HG03457 (cell line): ENCODE data around the gene G3BP2.
"Not testable (repeated sequence)": the region's sequence is repeated elsewhere in the genome, so short reads cannot be mapped to it uniquely, and the experiment has no call there.

Experiments
- ATAC-seq: cut with Tn5 transposase; IDR thresholded peaks from one replicate; pipeline ENCODE4 v1.9.1; 2021; ENCODE audit warnings: moderate number of reproducible peaks; ENCODE audit not compliant: unreplicated experiment

Gene G3BP2

DNA sequence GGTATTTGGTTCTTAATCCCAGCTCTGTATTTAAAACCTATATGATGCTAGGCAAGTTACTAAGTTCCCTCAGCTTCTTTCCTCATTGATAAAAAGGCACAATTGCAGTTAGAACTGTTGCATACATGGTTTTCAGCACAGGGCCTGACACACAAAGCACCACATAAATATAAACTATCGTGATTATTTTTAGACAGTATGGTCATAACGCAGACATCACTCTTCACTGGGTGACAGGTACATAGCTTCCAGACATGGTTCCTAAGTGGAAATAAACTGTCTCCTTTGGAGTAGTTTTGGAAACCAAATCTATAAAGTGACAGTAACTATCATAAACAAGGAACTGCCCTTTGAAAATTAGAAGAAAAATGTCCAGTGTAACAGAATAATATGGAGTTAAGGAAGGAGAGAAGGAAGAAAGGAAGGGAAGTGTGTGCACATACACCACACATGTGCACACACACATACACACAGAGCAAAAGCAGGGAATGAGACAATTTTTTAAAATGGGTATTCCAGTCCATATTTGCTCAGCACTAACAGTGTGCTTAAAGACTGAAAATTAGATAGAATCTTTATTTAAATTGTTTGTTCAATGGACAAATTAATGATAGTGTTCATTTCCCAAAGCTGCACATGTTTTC, 12.5 kb upstream of the G3BP2 start:
- ATAC-seq: no peak

DNA sequence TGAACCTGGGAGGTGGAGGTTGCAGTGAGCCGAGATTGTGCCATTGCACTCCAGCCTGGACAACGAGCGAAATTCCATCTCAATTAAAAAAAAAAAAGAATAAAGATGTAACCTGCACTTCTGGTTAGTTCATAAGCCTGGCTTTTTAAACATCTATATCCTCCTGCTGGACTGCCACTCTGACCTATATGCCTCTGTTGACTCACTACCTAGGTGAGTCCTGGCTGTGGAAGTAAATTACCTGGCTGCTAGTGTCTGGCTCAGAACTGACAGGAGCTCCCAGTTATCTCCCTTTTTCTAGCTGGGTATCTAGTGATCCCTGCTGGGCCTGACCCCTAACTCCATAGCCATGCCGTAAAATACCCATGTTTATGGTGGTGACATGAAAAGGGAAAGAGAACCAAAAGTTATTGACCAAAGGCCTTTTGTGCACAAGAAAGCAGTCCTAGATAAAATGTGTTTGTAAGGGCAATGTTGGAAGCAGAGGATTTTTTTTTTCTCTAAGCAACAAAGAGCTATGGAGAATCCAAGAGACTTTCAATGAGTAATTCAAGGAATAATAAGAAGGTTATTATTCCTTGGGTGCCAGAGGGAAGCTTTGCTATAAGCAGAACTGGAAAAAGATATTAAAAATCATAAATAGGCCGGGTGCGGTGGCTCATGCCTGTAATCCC, 10.4 kb upstream of the G3BP2 start:
- ATAC-seq: no peak

DNA sequence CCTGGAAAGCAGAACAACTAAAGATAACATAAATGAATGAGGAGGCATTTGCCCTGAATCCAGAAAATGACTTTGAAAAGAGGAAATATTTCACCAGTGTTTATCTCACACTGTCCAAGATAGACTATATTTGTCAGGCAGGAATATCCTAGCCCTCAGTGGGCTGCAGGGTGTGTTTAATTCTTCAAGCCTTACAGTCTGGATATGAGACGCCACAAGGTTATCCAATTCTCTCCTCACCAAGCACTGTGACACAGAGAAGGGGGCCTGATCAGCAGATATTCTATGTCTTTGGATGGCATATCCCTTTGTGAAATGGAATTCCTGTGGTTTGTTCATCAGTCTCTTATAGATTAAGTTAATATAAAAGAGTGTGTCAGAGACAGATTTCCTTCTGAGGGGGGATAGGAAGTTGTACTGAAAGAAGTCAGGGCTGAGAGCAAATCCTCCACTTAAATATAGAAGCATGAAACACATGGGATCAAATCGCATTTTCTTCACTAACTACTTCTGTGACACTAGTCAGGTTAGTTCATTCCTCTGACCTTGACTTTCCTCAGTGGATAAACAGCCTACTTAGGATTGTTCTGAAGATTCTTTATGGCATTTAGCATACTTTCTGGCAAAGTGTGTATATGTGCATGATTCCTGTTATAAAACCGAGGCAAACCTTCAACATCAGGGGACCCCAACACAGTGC, 6.8 kb upstream of the G3BP2 start:
- no peak for ATAC-seq

DNA sequence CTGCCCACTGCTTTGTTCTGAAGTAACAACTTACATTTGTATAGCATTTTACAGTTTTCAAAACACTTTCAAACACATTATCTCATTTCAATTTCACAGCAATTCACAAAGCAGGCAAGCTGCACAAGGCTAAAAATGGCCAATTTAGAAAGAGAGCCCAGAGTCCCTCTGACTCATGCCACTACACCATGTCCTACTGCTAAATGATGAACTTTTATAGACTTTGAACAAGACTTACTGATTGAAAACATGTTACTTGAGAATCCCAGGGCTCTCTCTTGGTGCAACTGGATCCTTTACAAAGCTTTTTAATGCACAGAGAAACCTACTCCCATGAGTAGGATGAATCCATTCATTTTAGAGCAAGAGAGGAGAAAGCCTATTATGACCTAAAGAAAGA, 5.8 kb upstream of the G3BP2 start:
- ATAC-seq: no peak

DNA sequence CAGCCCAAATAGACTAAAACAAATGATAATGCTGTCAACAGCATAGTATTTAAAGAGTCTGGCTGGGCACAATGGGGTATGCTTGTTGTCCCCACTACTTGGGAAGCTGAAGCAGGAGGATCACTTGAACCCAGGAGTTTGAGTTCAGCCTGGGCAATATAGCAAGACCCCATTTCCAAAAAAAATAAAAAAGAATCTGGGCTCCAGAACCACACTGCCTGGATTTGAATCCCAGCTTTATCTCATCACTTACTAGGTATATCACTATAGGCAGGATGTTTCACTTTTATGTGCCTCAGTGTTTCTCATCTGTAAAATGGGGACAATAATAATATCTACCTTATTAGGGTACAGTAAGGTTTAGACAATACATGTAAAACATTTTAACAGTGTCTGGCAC, 5.3 kb upstream of the G3BP2 start:
- ATAC-seq: no peak

DNA sequence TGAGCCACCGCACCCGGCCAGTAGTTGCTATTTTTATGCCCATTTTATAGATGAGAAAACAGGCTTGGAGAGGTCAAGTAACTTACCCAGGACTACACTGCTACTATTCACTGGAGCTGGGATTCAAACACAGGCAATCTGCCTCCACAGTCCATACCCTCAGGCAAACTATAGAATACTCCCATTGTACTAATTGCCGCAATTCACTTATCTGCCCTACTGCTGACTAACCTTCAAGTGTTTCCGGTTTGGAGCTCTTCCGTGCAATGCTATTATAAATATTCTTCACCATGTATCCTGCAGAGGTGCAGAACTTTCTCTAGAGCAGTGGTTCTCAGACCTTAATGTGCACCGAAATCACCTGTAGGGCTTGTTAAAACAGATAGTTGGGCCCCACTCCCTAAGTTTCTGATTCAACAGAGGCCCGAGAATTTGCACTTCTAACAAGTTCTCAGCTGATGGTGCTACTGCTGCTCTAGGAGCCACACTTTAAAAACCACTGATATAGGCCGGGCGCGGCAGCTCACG, 1.9 kb upstream of the G3BP2 start:
- no peak for ATAC-seq

DNA sequence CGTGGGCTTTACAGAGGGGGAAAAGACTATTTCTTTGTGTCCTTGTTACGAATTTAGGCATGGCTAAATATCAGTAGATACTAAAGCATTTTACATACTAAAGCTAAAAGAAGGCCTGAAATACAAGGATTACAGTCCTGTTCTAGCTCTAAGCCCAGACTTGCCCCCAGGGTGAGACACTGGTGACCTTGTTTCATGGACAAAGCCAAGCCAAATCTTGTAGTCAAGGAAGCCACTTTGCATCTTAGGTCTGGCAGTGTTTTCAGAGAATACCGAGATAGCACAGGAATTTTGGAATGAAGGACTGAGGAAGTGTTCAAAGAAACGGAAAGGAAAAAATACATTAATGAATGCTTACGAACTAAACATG, 733 bp upstream of the G3BP2 start:
- ATAC-seq: no peak

DNA sequence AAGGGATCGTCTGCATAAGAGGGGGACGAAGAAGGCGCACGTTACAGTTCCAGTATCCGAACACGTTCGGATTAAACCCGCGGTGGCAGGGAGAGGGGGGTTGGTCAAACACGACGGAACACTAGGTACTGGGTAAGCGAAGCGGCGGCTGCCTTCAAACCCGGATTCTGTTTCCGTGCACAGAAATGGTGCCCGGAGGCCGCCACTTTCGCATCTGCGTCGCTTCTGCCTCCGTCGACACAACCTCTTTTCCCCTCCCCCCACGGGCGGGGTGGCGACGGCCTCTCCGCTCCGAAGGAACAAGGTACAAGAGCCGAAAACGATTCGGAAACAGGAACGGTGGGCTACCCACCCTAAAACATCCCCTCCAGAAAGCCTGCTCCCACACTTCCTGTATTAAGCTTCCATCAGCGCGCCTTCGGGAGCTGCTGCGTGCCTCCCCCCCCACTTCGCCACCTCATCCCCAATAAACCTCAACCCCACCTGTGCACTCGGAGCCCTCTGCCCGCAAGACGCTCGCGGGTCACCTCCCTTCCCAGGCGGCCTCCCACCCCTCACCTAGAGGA, 667 bp downstream of the G3BP2 start:
- peak; percentile 25 for ATAC-seq

DNA sequence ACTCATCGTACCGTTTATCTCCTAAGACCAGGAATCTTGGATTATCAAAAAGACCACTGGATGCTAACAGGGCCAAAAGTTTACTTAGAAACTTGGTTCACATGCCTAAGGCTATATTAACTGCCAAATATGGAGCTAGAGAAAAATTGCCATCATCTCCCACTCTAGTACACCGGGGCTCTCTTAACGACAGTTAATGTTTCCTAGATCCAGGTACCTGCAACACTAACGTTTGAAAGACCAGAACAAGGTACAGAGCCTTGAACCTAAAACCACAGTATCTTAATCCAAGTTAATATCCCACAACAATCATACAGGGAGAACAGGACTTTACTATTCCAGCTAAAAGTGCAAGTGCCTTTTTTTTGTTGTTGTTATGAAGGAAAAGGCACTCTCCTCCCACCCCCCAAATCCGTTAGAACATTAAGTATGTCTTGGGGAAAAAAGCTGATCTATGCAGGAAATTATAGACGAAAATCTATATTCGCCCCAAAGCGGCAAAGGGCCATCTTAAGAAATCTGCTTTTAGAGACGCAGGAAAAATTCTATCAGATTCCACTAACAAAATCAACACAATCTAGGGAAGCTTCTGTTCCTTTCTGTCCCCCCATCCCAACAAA, 1.3 kb downstream of the G3BP2 start:
- ATAC-seq: no peak

DNA sequence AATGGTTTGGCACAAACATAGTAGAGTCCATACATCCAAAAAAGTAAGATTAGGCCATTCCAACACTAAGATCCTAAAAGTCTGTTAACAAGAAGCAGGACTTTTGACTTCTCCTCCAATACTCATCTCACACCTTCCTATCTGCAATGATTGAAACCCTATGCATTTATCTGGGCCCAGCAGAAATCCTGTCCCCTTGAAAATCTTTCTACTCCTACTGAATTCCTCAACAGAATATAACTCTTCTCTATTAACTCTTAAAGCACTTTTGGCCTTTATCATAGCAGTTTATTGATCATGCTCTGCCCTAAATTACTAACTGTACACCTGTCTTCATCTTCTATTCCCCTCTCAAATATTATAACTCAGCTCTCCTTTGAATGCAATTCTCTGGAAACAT, 4.6 kb downstream of the G3BP2 start:
- no peak for ATAC-seq

DNA sequence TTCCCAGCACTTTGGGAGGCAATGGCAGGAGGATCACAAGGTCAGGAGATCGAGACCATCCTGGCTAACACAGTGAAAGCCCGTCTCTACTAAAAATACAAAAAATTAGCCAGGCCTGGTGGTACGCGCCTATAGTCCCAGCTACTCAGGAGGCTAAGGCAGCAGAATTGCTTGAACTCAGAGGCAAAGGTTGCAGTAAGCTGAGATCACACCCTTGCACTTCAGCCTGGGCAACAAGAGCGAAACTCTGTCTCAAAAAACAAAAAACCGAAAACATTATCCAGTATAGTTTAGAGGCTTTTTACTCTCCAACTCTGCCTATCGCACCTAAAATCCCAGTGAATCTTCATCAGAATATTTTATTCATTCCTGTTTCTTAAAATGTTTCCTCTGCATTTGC, 5.6 kb downstream of the G3BP2 start:
- ATAC-seq: not testable (repeated sequence)

DNA sequence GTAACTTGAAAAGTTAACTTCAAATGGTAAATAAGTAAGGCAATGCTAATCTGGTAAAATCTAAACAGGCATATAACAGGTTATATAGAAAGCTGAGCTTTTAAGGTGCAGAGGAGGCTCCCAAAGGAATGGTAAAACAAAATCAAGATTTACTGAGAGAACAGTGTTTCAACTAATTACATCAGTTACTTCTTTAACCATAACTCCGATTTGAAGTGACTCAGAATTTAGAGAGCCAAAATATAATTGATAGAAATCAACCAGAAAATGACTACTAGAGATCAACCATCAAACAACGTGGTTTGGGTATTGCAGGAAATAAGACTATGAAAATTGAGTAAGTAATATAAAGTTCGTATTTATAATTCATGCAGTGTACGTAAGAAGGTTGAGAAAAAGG, 6.9 kb downstream of the G3BP2 start:
- ATAC-seq: no peak

DNA sequence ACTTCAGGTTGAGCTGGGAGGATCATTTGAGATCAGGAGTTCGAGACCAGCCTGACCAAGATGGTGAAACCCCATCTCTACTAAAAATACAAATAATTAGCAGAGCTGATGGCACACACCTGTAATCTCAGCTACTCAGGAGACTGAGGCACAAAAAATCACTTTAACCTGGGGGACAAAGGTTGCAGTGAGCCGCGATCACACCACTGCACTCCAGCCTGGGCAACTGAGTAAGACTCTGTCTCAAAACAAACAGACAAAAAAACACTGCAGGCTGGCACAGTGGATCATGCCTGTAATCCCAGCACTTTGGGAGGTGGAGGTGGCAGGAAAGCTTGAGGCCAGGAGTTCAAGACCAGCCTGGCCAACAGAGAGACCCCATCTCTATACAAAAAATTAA, 8.6 kb downstream of the G3BP2 start:
- ATAC-seq: not testable (repeated sequence)

DNA sequence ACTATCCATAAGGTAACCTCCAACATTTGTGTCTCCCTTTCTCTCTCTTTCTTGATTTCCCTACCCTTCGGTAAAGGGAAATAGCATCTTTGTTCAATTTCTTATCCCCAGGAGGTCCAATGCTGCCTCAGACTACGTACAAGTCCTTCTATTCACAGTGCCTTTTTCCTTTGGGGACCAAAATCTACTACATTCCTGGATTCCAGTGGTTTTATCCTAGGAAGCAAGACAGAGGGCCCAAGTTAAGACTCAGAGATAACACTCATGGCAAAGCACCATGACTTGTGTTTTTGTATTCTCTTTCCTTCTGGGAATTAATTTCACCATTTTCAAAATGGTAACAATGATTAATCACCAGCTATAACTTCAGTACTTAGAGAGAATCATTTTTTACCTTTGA, 10.6 kb downstream of the G3BP2 start:
- ATAC-seq: no peak

DNA sequence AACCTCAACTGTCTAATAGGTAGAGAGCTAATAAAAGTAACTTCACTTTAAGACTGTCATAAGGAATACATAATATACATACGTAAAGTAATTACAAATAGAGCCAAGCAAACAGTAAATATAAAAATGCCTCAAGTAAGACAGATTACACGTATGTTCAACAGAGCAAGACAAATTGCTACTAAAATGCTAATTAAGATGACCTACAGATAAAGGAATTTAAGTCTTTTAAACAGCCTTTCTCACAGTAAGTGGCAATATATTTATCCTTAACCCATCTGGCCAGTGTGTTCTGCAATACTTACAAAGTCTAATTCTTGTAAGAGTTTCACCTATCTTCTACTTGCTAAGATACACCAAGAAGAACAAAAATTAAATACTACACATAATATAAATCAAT, 12.7 kb downstream of the G3BP2 start:
- ATAC-seq: no peak

DNA sequence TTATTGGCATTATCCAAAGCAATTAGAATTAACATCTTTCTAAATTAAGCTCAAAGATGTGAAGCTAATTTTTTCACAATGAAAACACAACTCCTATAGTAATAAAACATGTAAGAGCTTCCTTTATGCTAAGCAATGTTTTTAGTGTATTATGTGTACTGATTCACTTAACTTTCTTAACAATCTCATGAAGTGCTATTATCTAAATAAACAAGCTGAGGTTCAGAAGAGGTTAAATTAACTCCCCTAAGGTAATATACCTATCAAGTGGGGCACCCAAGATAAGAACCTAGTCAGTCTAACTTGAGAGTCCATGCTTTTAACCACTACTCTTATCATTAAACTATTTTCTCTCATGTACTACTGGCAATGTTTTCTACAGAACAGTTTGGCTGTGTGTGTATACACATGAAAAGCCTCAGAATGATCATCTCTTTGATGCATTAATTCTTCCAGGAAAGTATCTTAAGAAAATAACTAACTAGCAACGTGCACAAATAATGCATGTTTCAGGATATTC, 13.6 kb downstream of the G3BP2 start:
- no peak for ATAC-seq

DNA sequence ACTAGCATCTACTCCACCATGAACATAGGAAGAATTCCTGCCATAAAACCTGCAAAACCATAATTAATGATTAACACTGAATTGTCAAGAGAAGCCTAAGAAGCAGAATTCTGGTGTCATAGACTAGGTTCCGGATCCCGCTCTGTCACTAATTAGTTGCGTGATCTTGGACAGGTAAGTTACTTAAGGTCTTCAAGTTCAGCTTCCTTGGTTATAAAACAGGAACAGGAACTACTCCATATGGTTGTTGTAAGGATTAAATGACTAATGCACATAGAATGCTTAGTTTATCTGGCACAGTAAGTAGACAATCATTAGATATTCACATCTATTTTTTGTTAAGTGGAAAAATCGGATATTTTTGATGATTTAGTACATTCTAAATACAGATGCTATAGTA, 14.3 kb downstream of the G3BP2 start:
- ATAC-seq: no peak

DNA sequence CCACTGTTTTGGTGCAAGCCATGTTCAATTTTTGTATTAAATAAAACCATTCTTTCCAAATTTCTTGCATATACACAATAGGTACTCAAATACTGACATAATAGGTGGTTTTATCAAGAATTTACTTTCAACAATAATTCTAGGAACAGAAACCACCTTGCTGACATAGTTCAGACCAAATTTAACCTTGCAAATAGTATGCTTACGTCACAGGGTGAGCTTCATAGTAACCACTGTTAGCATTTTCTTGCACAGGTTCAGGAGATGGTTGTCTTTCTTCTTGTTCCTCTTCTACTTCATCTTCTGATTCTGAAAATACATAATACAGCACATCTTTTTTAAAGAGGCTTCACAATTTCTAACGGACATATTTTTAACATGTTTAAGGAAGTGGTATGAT, 17.6 kb downstream of the G3BP2 start:
- no peak for ATAC-seq

DNA sequence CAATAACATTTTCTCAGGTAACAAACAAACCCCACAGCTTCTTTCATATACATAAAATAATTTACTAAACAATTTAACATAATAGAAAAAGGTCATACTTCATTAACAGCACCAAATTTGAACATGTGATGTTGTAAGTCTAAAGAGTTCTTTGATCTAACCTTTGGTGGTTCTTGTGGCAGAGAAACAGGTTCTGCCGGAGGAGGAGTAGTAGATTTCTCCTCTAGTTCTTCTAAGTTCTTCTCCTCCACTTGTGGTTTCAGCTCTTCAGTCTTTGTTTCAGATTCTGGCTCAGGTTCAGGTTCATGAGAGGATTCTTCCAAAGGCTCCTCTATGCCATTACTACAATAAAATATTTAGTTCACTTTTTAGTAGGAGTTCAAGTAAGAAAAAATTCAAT, 18.3 kb downstream of the G3BP2 start:
- no peak for ATAC-seq

DNA sequence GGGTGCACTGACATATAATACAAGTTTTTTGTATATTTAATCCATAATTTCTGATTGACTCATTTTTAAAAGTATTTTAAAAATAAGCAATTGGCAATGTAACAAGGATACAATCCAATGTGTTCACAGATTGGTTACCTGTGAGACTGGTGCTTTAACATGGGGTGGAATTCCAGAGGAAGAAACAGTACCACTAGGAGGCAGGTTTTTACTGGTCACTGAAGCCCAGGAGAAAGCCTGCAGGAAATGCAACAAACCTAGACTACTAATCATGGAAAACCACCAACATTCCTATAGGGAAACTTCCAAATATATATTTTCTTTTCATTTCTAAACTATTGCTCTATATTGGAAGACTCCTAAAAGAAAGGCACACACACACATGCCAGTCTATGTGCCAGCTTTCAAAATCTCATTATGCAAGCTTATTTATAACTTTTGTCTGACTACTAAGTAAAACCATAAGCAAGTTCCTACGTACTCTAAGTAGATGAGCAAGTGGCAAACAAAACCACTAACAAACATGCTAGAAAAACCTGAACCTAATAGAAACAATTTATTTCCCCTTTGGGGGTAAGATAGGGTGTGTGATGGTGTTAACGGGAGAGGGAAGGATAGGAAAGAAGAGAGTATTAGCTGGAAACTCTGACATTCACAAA, 19.2 kb downstream of the G3BP2 start:
- no peak for ATAC-seq

DNA sequence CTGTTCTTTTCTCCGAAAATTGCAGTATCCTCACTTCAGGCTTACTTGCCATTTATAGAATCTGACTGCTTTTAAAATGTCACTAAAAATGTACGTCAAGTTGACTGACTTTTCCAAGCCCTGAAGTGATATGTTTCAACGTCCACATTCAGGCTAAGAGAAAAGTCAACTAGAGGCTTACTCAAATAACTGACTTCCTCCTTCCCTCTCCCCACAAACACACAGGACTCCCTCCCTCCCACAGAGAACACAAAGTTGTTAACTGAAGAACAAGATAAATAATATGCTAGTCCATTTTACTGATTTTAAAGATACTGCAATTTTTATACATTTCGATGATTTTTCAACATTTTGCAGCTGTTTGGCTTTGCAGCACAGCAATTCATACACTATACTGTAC, 29.1 kb downstream of the G3BP2 start:
- ATAC-seq: no peak
